ENCODE measurements around the gene RNF126.

GRCh38 chr19:624433-625109 lies 38.4 kb downstream of the RNF126 start:
- TF ChIP-seq CTCF (IDR thresholded peaks at IDR 0.05; ENCODE audit: low read depth, low read length) (no peak), EZH2phosphoT487 (IDR thresholded peaks at IDR 0.05; ENCODE audit: low read depth) (no peak)
